Cardiac septum (tissue), 1 donor: ENCODE data around the gene KRTAP10-2. TPM values are rescaled to one million over a fixed set of nuclear protein-coding genes. Genes with fewer than 3 reads are reported as not detected.
A peak's percentile ranks its signal among the peaks of the same experiment; 100 is the strongest.

Source experiments
- DNase-seq: peaks from one replicate; pipeline ENCODE4 v3.0.0-alpha.2; 2020; ENCODE audit warnings: low spot score
- intact Hi-C: fragments of 100-400 bp; cut with DNase I; formaldehyde crosslinking; loops from one replicate; pipeline ENCODE4 v1.14.0; 2022
- total RNA-seq: library from RNA; stranded (reverse); fragmentation: NEBNext Ultra II Directional; extraction: Animal tissue kit (Norgen Biotek cat#: 25700); gene quantifications from one replicate; pipeline ENCODE4 v1.2.1, GENCODE V29; 2021
- donor health status: DM: no; HTN: no; CAD: no.

KRTAP10-2 gene
- total RNA-seq, 1 donor from 2014 or later, result not detected

- no peak for DNase-seq
- intact Hi-C loops, result loop anchor here (10.0 kb wide), 1 partner anchor 405 kb away; the partner anchor contains the start of gene ITGB2
These were observed 31.7 kb downstream of the KRTAP10-2 start for GRCh38 chr21:44519346-44520325.

- intact Hi-C loops, result loop anchor here (10.0 kb wide), 1 partner anchor 406 kb away; the partner anchor contains the start of gene ITGB2
- no peak for DNase-seq
These were observed 32.6 kb downstream of the KRTAP10-2 start for GRCh38 chr21:44518686-44519085.

GRCh38 chr21:44517175-44517899 is 34.0 kb downstream of the KRTAP10-2 start:
- DNase-seq, result no peak
- intact Hi-C loops, result loop anchor here (10.0 kb wide), 1 partner anchor 407 kb away; the partner anchor contains the start of gene ITGB2

GRCh38 chr21:44516828-44517174 is 34.5 kb downstream of the KRTAP10-2 start:
- intact Hi-C loops, result loop anchor here (10.0 kb wide), 1 partner anchor 408 kb away; the partner anchor contains the start of gene ITGB2
- DNase-seq, result no peak

- intact Hi-C loops, result loop anchor here (10.0 kb wide), 1 partner anchor 408 kb away; the partner anchor contains the start of gene ITGB2
- DNase-seq, result no peak
These were observed 35.0 kb downstream of the KRTAP10-2 start for GRCh38 chr21:44516342-44516741.

- DNase-seq, result no peak
- intact Hi-C loops, result loop anchor here (10.0 kb wide), 1 partner anchor 409 kb away; the partner anchor contains the start of gene ITGB2
These were observed 35.7 kb downstream of the KRTAP10-2 start for GRCh38 chr21:44515359-44516165.

- intact Hi-C loops, result loop anchor here (5.0 to 10.0 kb wide), 2 partner anchors 277 to 410 kb away; partner anchors contain the start of gene ITGB2
- DNase-seq, result no peak
These were observed 36.5 kb downstream of the KRTAP10-2 start for GRCh38 chr21:44514746-44515358.

- no peak for DNase-seq
- intact Hi-C loops, result loop anchor here (5.0 to 10.0 kb wide), 2 partner anchors 278 to 411 kb away; partner anchors contain the start of gene ITGB2
These were observed 37.1 kb downstream of the KRTAP10-2 start for GRCh38 chr21:44514218-44514520.

- intact Hi-C loops, result loop anchor here (5.0 to 10.0 kb wide), 2 partner anchors 279 to 411 kb away; partner anchors contain the start of gene ITGB2
- no peak for DNase-seq
These were observed 37.7 kb downstream of the KRTAP10-2 start for GRCh38 chr21:44513389-44514217.

GRCh38 chr21:44512496-44513388 is 38.6 kb downstream of the KRTAP10-2 start:
- DNase-seq, result no peak
- intact Hi-C loops, result loop anchor here (5.0 to 10.0 kb wide), 2 partner anchors 280 to 412 kb away; partner anchors contain the start of gene ITGB2

- DNase-seq, result no peak
- intact Hi-C loops, result loop anchor here (5.0 to 10.0 kb wide), 2 partner anchors 280 to 413 kb away; partner anchors contain the start of gene ITGB2
These were observed 39.4 kb downstream of the KRTAP10-2 start for GRCh38 chr21:44511938-44512275.

GRCh38 chr21:44511219-44511937 is 39.9 kb downstream of the KRTAP10-2 start:
- intact Hi-C loops, result loop anchor here (5.0 to 10.0 kb wide), 2 partner anchors 281 to 413 kb away; partner anchors contain the start of gene ITGB2
- DNase-seq, result no peak

- intact Hi-C loops, result loop anchor here (5.0 to 10.0 kb wide), 2 partner anchors 282 to 414 kb away; partner anchors contain the start of gene ITGB2
- DNase-seq, result peak; percentile 89
These were observed 40.6 kb downstream of the KRTAP10-2 start for GRCh38 chr21:44510508-44511218.

- intact Hi-C loops, result loop anchor here (5.0 to 10.0 kb wide), 2 partner anchors 282 to 415 kb away; partner anchors contain the start of gene ITGB2
- no peak for DNase-seq
These were observed 41.2 kb downstream of the KRTAP10-2 start for GRCh38 chr21:44510109-44510507.

GRCh38 chr21:44509539-44509938 is 41.8 kb downstream of the KRTAP10-2 start:
- peak; percentile 81 for DNase-seq
- intact Hi-C loops, result no loop called here
